ENCODE results near the gene TRPM3.

DNA sequence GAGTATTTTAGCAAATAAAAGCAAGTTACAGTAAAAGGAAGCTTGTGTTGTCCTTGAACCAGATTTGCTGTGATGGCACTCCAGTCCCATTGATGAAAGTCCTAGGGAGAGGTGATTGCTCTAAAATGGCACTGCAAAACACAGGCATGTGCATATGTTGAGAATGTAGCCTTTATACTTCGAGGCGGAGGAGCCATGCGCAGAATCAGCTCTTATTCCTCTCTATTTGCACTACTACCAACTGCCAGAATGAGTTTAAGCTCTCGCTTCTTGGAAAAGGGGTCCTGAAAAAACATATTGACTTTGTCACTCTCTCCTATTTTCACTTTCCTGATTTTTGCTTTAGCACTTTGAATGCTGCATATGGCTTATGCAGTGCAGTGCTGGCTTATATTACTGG, 429.0 kb downstream of the TRPM3 start:
- TF ChIP-seq EP300 (IDR thresholded peaks at IDR 0.05), result no peak
- no peak for TF ChIP-seq CTCF (IDR thresholded peaks at IDR 0.05)
- no peak for TF ChIP-seq POLR2A (IDR thresholded peaks at IDR 0.05)
- TF ChIP-seq POLR2AphosphoS5 (IDR thresholded peaks at IDR 0.05), result no peak
